ENCODE data around the gene NUDCD3. TPM values are rescaled to one million over a fixed set of nuclear protein-coding genes. Genes with fewer than 3 reads are reported as not detected.

NUDCD3 gene
- total RNA-seq, 1 experiment from 2014 or later = 82.3 TPM

GRCh38 chr7:44379366-44380188, 110.9 kb downstream of the NUDCD3 start:
- TF ChIP-seq EZH2phosphoT487 (IDR thresholded peaks at IDR 0.05; ENCODE audit: borderline replicate concordance, low read length) (no peak), EZH2 (IDR thresholded peaks at IDR 0.05; ENCODE audit: low read length, unreplicated experiment) (no peak), CTCF (conservative IDR thresholded peaks at IDR 0.05; ENCODE audit: low read depth, low read length) (no peak)
- peak overlapping the region; percentile 85 for H3K27ac ChIP-seq (ENCODE audit: low read length)
- no peak overlapping the region for H3K4me3 ChIP-seq (ENCODE audit: low read length)
- no peaks in the 10 kb centered on the region; the same call in 1 of the 2 replicates for H3K36me3 ChIP-seq (ENCODE audit: low read depth, low read length)
- no peaks in the 10 kb centered on the region for H3K27me3 ChIP-seq (ENCODE audit: low read length)
- peak overlapping the region; percentile 26; the same call in 1 of the 2 replicates for H3K4me2 ChIP-seq (ENCODE audit: low read length)
- intact Hi-C loops (cut with micrococcal nuclease) = loop anchor here (2.0 to 10.0 kb wide), 3 partner anchors 33 to 121 kb away; no protein-coding TSS in a partner anchor
- peak overlapping the region; percentile 12; the same call in 1 of the 2 replicates for H3K9ac ChIP-seq (ENCODE audit: low read length)
- H3F3A ChIP-seq (ENCODE audit: low read length, unreplicated experiment) = no peaks in the 10 kb centered on the region
- ATAC-seq = peak; percentile 6
- no peak for DNase-seq
- no peaks in the 10 kb centered on the region for H3K9me2 ChIP-seq (replicated peaks; ENCODE audit: low read length)
- no peaks in the 10 kb centered on the region for H3K79me2 ChIP-seq (ENCODE audit: low read length)
- H3K9me3 ChIP-seq (ENCODE audit: low read length) = no peaks in the 10 kb centered on the region
- H2AFZ ChIP-seq (ENCODE audit: low read length) = no peak overlapping the region
- ChIA-PET POLR2A (ENCODE audit: unreplicated experiment) (interaction anchor here (0.7 kb wide), 1 partner anchor 59 kb away, joined by 7 read pairs; no protein-coding TSS in a partner anchor), CTCF (no interaction called here)
- H4K20me1 ChIP-seq (ENCODE audit: low read length) = no peaks in the 10 kb centered on the region
- H3K4me1 ChIP-seq (ENCODE audit: insufficient read depth, low read length) = peaks cover 40% of the 10 kb centered on the region
- no TSS peak for BruUV-seq (replicated peaks)

- Histone ChIP-seq H3K4me2 (ENCODE audit: low read length) (peak overlapping the region; percentile 26; the same call in 1 of the 2 replicates), H3F3A (ENCODE audit: low read length, unreplicated experiment) (no peaks in the 10 kb centered on the region), H3K4me3 (ENCODE audit: low read length) (no peak overlapping the region), H3K4me1 (ENCODE audit: insufficient read depth, low read length) (peaks cover 36% of the 10 kb centered on the region), H3K9ac (ENCODE audit: low read length) (0 out of 2 replicates have a peak overlapping the region, but pooled peaks have one; percentile 12), H4K20me1 (ENCODE audit: low read length) (no peaks in the 10 kb centered on the region), H3K27ac (ENCODE audit: low read length) (peak overlapping the region; percentile 85), H3K27me3 (ENCODE audit: low read length) (no peaks in the 10 kb centered on the region), H3K9me3 (ENCODE audit: low read length) (no peaks in the 10 kb centered on the region), H2AFZ (ENCODE audit: low read length) (no peak overlapping the region), H3K79me2 (ENCODE audit: low read length) (no peaks in the 10 kb centered on the region), H3K9me2 (replicated peaks; ENCODE audit: low read length) (no peaks in the 10 kb centered on the region), H3K36me3 (ENCODE audit: low read depth, low read length) (no peaks in the 10 kb centered on the region)
- intact Hi-C loops (cut with micrococcal nuclease) = loop anchor here (2.0 to 10.0 kb wide), 3 partner anchors 32 to 120 kb away; no protein-coding TSS in a partner anchor
- DNase-seq = peak; percentile 90
- TF ChIP-seq EZH2 (IDR thresholded peaks at IDR 0.05; ENCODE audit: low read length, unreplicated experiment) (no peak), CTCF (conservative IDR thresholded peaks at IDR 0.05; ENCODE audit: low read depth, low read length) (no peak), EZH2phosphoT487 (IDR thresholded peaks at IDR 0.05; ENCODE audit: borderline replicate concordance, low read length) (no peak)
- no TSS peak for BruUV-seq (replicated peaks)
- ATAC-seq = peak; percentile 77
- ChIA-PET CTCF (interaction anchor here (1.0 kb wide), 1 partner anchor 30 kb away, joined by 3 read pairs; no protein-coding TSS in a partner anchor), POLR2A (ENCODE audit: unreplicated experiment) (interaction anchor here (0.5 to 0.7 kb wide), 2 partner anchors 58 to 111 kb away, joined by 7 to 13 read pairs; no protein-coding TSS in a partner anchor)
Observed at GRCh38 chr7:44378744-44379143, 111.7 kb downstream of the NUDCD3 start.

Measured in PC-3 (cell line).